HG03139 (cell line): ENCODE data around the gene TMEM97.

Experiments used
- ATAC-seq: cut with Tn5 transposase; IDR thresholded peaks from one replicate; pipeline ENCODE4 v1.9.1; 2021; ENCODE audit not compliant: unreplicated experiment

Gene TMEM97

DNA sequence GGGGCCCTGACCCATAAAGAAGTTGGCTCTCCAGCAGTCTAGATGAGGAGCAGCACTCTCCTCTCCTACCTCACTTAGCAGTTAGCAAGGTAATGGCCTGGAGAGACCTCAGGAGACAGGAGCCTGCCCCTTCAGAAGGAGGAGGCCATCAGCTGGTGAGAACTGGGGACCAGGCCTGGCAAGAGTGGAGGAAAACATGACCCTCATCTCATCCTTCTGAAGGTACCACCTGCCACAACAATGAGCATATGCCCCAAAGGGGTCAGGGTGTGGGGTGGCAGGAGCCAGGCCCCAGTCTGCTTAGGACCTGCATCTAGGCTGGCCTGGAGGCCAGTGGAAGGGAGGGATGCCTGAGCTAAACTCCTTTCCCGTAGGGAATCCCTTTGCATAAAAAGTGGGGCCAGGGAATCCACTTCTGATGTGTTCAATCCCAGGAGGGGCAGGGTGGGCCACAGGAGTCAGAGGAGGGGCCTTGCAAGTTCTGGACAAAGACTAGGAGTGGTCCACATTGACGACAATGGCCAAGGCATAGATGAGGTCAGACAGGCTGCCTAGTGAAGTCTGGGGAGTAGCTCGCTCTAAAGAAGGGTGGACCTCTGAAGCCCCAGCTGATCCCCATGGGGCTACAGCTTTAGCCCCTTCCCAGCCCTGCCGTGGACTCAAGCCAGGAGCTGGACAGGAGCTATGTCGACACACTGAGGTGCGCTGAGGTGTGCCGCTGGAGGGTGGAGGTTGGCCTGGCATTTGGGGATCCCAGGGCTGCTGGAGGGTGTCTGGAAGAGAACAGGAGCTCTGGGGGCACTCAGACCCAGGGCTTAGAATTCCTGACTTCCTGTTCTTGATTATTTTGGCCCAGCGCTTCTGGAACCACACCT, 45.0 kb downstream of the TMEM97 start:
- no peak for ATAC-seq

GRCh38 chr17:28364665-28365363, 45.8 kb downstream of the TMEM97 start, which contains the start of gene SEBOX:
SEBOX (minus strand) TSS chr17:28365199; CDS start chr17:28365151, 48 bp downstream.
- ATAC-seq = no peak

DNA sequence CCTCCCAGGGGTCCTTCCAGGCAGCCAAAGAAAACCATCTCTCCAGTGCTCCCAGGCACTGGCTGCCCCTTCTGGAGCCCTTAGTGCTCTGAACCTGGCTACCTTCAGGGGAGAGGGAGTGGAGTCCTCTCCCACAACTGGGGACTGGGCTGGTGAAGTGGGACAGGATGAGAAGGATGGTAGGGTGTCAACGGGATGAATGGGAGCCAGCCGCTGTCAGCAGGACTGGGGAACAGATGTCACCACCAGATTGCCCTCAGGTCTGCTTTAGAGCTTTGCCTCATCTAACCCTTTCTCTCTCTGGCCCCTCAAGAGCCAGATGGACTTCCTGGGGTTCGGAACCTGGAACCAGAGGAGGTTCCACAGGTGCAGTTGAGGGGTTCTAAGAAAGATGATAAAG, 46.5 kb downstream of the TMEM97 start:
- ATAC-seq = no peak

DNA sequence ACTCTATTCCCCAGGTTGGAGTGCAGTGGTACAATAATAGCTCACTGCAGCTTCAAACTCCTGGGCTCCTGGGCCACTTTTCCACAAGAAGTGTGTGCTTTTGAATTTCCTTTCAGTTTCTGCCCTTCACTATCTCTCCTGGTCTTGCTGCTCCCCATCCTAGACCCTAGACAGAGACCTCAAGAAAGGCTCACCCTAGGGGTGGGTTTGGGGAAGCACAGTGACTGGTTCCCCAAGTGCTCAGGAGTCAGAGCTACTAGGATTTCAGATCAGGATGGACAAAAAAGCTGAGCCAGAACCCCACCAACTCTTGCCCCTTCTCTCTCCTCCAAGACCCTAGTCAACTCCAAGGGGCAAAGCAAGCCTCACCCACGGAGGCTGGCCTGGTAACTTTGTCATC, 47.6 kb downstream of the TMEM97 start:
- ATAC-seq = no peak

- ATAC-seq = no peak
Measured at GRCh38 chr17:28367641-28368305, 48.8 kb downstream of the TMEM97 start.

- no peak for ATAC-seq
Measured at GRCh38 chr17:28368306-28368831, 49.4 kb downstream of the TMEM97 start.

DNA sequence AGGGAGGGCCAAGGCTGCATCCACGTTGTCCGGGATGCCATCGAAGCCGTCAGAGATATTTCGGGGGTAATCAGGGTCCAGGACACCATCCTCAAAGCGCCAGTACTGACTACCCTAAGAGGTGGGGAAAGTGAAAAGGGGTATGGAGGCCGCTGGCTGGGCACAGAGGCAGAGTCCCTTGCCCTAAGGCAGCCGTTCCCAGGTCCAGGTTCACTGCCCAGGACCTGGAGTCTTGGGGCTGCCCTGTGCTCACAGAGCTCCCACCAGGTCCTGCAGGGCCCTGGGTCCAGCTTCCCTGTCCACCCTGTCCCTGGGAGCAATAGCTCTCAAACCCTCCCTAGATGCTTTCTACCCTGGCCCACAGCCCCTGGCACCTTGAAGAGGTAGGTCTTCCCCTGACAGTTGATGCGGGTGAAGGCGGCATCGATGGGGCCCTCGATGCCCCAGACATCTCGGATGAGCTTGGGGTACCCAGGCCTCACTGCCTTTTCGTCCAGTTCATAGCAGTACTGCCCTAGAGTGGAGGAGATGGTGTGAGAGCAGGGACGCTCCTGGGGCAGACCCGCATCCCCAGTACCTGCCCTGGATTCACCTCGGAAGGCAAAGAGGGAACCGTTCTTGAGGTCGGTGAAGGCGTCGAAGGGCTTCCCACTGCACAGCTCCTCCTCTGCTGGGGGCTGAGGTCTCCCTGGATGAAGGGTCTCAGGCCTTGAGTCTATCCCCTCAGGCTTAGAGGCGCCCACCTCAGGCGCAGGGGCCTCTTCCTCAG, 50.1 kb downstream of the TMEM97 start:
- no peak for ATAC-seq

DNA sequence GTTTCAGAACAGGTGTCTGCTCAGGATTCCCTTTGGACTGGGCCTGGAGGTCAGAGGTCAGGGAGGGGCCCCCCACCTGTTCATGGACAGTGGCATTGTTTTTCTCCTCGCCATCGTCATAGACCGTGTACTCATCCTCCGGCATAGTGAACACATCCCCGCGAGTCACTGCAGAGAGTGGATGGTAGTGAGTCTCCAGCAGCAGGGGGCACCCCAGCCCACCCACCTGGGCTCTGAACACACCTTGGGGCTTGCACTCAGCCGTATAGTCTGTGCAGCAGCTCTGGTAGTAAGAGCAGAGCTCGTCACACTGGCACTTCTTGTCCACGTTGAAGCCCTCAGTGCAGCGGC, 50.7 kb downstream of the TMEM97 start:
- no peak for ATAC-seq

DNA sequence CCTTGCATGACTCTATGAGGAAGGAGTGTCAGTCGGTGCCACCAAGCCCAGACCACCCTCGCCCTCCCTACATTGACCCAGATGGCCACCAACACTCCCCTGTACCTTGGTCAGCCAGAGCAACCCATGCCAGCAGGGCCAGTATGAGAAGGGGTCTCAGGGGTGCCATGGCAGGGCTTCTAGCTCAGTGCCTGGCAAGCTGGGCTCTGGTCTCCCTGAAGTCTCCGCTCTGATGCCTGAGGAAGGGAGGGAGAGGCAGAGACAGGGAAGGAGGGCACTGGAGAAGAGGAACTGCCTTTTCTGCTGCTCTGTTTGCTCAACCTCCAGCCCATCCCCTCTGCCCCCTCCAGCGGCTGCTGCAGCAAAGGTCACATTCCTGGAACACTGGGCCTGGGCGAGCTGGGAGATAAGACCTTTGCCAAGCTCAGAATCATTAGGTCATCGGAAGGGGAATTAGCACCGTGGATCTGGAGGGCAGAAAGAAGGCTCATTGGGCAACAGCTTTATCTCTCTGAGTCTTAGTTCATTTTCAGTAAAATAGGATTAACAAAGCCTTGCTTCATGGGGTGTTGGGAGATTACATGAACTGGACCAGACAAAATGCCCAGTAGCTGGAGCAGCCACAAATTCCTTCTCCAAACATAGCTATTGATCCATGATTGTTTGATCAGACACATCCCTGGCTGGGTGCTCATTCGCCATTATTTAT, 51.2 kb downstream of the TMEM97 start, which contains the start of gene VTN:
TSS of gene VTN (minus strand) at position 273 of the 709 bp plus-strand sequence. CDS start at position 169, 104 bp downstream.
- no peak for ATAC-seq

- no peak for ATAC-seq
Measured at GRCh38 chr17:28370744-28371103, 51.7 kb downstream of the TMEM97 start.

GRCh38 chr17:28371245-28372202, 52.5 kb downstream of the TMEM97 start, which contains the start of gene SARM1:
SARM1 (plus strand) TSS chr17:28371694; CDS start chr17:28372033, 339 bp downstream.
- ATAC-seq = peak; percentile 79

DNA sequence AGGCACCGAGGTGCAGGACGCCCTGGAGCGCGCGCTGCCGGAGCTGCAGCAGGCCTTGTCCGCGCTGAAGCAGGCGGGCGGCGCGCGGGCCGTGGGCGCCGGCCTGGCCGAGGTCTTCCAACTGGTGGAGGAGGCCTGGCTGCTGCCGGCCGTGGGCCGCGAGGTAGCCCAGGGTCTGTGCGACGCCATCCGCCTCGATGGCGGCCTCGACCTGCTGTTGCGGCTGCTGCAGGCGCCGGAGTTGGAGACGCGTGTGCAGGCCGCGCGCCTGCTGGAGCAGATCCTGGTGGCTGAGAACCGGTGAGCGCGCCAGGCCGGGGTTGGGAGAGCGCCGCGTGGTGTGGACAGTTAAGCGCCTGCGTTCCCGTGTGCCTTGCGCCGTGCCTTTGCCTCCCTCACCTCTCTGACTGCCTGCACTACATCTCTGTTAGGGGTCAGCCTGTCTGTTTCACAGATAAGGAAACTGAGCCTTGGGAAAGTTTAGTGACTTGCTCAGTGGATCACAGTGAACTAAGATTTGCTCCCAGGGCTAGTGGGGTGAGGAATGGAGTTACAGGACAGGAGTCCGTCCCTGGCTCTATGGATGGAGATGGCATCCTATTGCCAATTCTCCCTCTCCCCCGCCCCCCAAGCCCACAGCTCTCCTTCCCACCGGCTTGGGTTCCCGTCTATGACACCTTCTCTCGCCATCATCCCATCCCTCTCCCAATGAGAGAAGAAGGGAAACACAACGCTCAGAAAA, 53.4 kb downstream of the TMEM97 start:
- no peak for ATAC-seq

- ATAC-seq = no peak
Measured at GRCh38 chr17:28372945-28373274, 53.9 kb downstream of the TMEM97 start.
